ENCODE results near the gene TMEM131. TPM values are rescaled to one million over a fixed set of nuclear protein-coding genes. Genes with fewer than 3 reads are reported as not detected.

The TMEM131 gene
- total and polyA plus RNA-seq, 10 of the 15 experiments (the other 5 are each of a cell fraction or from before 2014, with no cell fraction given) = 6.0 to 48.2 (median 23.2) TPM

DNA sequence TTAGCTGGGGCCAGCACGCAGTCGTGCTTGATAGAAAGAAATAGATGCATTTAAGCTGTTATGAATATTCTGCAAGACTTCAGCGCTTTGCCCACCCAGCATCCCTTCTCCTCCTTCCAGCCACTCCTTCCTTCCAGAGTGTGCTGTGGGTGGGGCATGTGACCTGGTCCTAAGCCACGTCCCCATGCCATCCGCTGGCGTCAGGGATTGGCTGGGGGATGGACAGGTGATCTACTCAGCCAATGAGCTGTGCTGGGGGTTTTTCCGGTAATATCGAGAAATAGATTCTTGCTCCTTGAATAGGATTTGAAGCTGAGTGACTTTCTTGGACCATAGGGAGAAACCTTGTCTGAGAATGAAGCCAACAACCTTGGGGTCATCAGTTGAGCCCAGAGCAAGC is 287.1 kb downstream of the TMEM131 start:
- Histone ChIP-seq H3K4me2 (ENCODE audit: control insufficient read depth, insufficient read depth) (no peak overlapping the region), H3K9me3 (replicated peaks; ENCODE audit: control insufficient read depth, insufficient read depth, low read length) (no peaks in the 10 kb centered on the region), H2AFZ (ENCODE audit: control insufficient read depth, low read depth, low read length) (no peak overlapping the region), H3K4me3 (no peak overlapping the region), H3K36me3 (ENCODE audit: control insufficient read depth in 2 of 2, insufficient read depth in 2 of 2, low read length in 1 of 2) (no peaks in the 10 kb centered on the region), H3K27me3 (replicated peaks in 1 of 2; ENCODE audit: control insufficient read depth in 2 of 2, insufficient read depth in 2 of 2, low read length in 1 of 2) (no peaks in the 10 kb centered on the region), H3K27ac (ENCODE audit: control insufficient read depth, insufficient read depth) (no peak overlapping the region), H3K79me2 (ENCODE audit: control insufficient read depth, insufficient read depth, low read length) (no peaks in the 10 kb centered on the region), H3K4me1 (ENCODE audit: control insufficient read depth, insufficient read depth, low read length) (0 out of 2 replicates have a peak, but pooled peaks cover 3% of the 10 kb centered on the region), H3K9ac (ENCODE audit: control insufficient read depth, insufficient read depth, low read length) (no peak overlapping the region), H4K20me1 (ENCODE audit: control insufficient read depth, insufficient read depth) (no peaks in the 10 kb centered on the region)
- ChIA-PET SMC1A (ENCODE audit: uncharacterized antibody, unreplicated experiment) (interaction anchor here (1.6 to 2.9 kb wide), 3 partner anchors 9 to 676 kb away, joined by 3 to 15 read pairs (median 6); no protein-coding TSS in a partner anchor), POLR2A (interaction anchor here (0.7 kb wide), 1 partner anchor 43 kb away, joined by 3 read pairs; no protein-coding TSS in a partner anchor), CTCF (interaction anchor here (1.2 to 4.0 kb wide), 6 partner anchors 10 to 677 kb away, joined by 3 to 40 read pairs (median 4); no protein-coding TSS in a partner anchor), RAD21 (ENCODE audit: unreplicated experiment) (interaction anchor here (0.8 to 3.5 kb wide), 4 partner anchors 10 to 676 kb away, joined by 3 to 15 read pairs (median 5); no protein-coding TSS in a partner anchor)
- BruUV-seq (replicated peaks) = no TSS peak
- ATAC-seq (peak; percentile 46), DNase-seq (ENCODE audit: low read depth, low spot score) (no peak), FAIRE-seq (no peak)
- no peak for TF ChIP-seq HDAC6 (IDR thresholded peaks at IDR 0.05; ENCODE audit: unreplicated experiment)
- TF ChIP-seq, protein P1, sequence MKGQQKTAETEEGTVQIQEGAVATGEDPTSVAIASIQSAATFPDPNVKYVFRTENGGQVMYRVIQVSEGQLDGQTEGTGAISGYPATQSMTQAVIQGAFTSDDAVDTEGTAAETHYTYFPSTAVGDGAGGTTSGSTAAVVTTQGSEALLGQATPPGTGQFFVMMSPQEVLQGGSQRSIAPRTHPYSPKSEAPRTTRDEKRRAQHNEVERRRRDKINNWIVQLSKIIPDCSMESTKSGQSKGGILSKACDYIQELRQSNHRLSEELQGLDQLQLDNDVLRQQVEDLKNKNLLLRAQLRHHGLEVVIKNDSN (IDR thresholded peaks at IDR 0.05; ENCODE audit: borderline replicate concordance, extremely low read length, insufficient read depth, low read depth, low read length) = peak; percentile 13
- no peak for TF ChIP-seq EP300 (IDR thresholded peaks at IDR 0.05; ENCODE audit: borderline replicate concordance in 1 of 2, control insufficient read depth in 1 of 2, low read depth in 2 of 2, low read length in 2 of 2)
- TF ChIP-seq ATF7 (IDR thresholded peaks at IDR 0.05; ENCODE audit: low read depth) = no peak
- TF ChIP-seq, protein P2, sequence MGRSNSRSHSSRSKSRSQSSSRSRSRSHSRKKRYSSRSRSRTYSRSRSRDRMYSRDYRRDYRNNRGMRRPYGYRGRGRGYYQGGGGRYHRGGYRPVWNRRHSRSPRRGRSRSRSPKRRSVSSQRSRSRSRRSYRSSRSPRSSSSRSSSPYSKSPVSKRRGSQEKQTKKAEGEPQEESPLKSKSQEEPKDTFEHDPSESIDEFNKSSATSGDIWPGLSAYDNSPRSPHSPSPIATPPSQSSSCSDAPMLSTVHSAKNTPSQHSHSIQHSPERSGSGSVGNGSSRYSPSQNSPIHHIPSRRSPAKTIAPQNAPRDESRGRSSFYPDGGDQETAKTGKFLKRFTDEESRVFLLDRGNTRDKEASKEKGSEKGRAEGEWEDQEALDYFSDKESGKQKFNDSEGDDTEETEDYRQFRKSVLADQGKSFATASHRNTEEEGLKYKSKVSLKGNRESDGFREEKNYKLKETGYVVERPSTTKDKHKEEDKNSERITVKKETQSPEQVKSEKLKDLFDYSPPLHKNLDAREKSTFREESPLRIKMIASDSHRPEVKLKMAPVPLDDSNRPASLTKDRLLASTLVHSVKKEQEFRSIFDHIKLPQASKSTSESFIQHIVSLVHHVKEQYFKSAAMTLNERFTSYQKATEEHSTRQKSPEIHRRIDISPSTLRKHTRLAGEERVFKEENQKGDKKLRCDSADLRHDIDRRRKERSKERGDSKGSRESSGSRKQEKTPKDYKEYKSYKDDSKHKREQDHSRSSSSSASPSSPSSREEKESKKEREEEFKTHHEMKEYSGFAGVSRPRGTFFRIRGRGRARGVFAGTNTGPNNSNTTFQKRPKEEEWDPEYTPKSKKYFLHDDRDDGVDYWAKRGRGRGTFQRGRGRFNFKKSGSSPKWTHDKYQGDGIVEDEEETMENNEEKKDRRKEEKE (IDR thresholded peaks at IDR 0.05) = no peak
- TF ChIP-seq YBX1 (IDR thresholded peaks at IDR 0.05) = no peak
- peak; percentile 60 for TF ChIP-seq NFYB (IDR thresholded peaks at IDR 0.05; ENCODE audit: insufficient read depth, low read depth, low read length)
- no peak for TF ChIP-seq TCF7 (IDR thresholded peaks at IDR 0.05; ENCODE audit: borderline replicate concordance)
- TF ChIP-seq SUPT20H (IDR thresholded peaks at IDR 0.05; ENCODE audit: borderline replicate concordance, control insufficient read depth, low read depth, low read length) = no peak
- no peak for TF ChIP-seq DPF2 (IDR thresholded peaks at IDR 0.05)
- no peak for TF ChIP-seq CREM (IDR thresholded peaks at IDR 0.05; ENCODE audit: low read depth)
- no peak for TF ChIP-seq PML (IDR thresholded peaks at IDR 0.05; ENCODE audit: low read length)
- in situ Hi-C loops (cut with MboI) (no loop called here), intact Hi-C loops (cut with micrococcal nuclease; ENCODE audit: unreplicated experiment) (loop anchor here (10.0 kb wide), 1 partner anchor 476 kb away; no protein-coding TSS in a partner anchor)
- 55% methylated on average over 8 of the region's 8 CpGs for WGBS (ENCODE audit: insufficient coverage, insufficient replicate concordance, low lambda C conversion rate, missing lambda C conversion rate)

Measured in GM12878 (cell line).